CD4-positive, CD25-positive, alpha-beta regulatory T cell (primary cell): ENCODE data around the gene SUGP2. TPM values are rescaled to one million over a fixed set of nuclear protein-coding genes. Genes with fewer than 3 reads are reported as not detected.
"Not testable (repeated sequence)": the region's sequence is repeated elsewhere in the genome, so short reads cannot be mapped to it uniquely, and the experiment has no call there.

Source experiments
- ATAC-seq, 2 donors: fragments of 150-1000 bp; cut with Tn5 transposase; one replicate each; pipeline ENCODE4 v1.10.0; 2021; ENCODE audit warnings: low read depth in 2 of 2, moderate number of reproducible peaks in 2 of 2, moderate library complexity in 1 of 2
- DNase-seq, 3 donors: peaks; one replicate each; pipeline versions ENCODE4 v3.0.0 to v3.0.0-alpha.2; 2012 to 2022; ENCODE audit warnings: mixed read lengths in 1 of 3
- H3K27ac ChIP-seq: one replicate; pipeline ENCODE4 v1.7.0; 2013; ENCODE audit warnings: mild to moderate bottlenecking, low read length; ENCODE audit not compliant: insufficient read depth, poor library complexity, severe bottlenecking
- H3K27me3 ChIP-seq: one replicate; pipeline ENCODE4 v1.7.0; 2013; ENCODE audit warnings: low read length; ENCODE audit not compliant: control insufficient read depth, insufficient read depth
- H3K36me3 ChIP-seq: one replicate; pipeline ENCODE4 v1.7.0; 2013; ENCODE audit warnings: mild to moderate bottlenecking, low read length, moderate library complexity; ENCODE audit not compliant: control insufficient read depth, insufficient read depth
- H3K4me1 ChIP-seq: 2 replicates; pipeline ENCODE4 v1.7.0; 2013; ENCODE audit warnings: mild to moderate bottlenecking, low read length; ENCODE audit not compliant: insufficient read depth, control insufficient read depth, poor library complexity, severe bottlenecking
- H3K4me3 ChIP-seq: one replicate; pipeline ENCODE4 v1.7.0; 2013; ENCODE audit warnings: low read depth, mild to moderate bottlenecking, low read length, moderate library complexity
- H3K9me3 ChIP-seq, 2 experiments: 1 replicate in 1 of 2; 2 replicates in 1 of 2; pipeline ENCODE4 v1.7.0; 2013; ENCODE audit warnings: low read length in 2 of 2, mild to moderate bottlenecking in 1 of 2, moderate library complexity in 1 of 2; ENCODE audit not compliant: control insufficient read depth in 2 of 2
- H3K27ac Mint-ChIP-seq, 3 donors: one replicate each; pipeline ENCODE4 v1.8.0; 2020 to 2022; ENCODE audit warnings: mild to moderate bottlenecking in 3 of 3, mixed read lengths in 3 of 3, moderate library complexity in 2 of 3
- H3K27me3 Mint-ChIP-seq: one replicate; pipeline ENCODE4 v1.8.0; 2022; ENCODE audit warnings: mild to moderate bottlenecking, mixed read lengths
- H3K36me3 Mint-ChIP-seq: one replicate; pipeline ENCODE4 v1.8.0; 2020; ENCODE audit warnings: mixed read lengths
- H3K4me1 Mint-ChIP-seq, 4 donors: one replicate each; pipeline ENCODE4 v1.8.0; 2020 to 2022; ENCODE audit warnings: mixed read lengths in 4 of 4, mild to moderate bottlenecking in 1 of 4
- H3K4me3 Mint-ChIP-seq, 4 donors: one replicate each; pipeline ENCODE4 v1.8.0; 2020 to 2022; ENCODE audit warnings: mild to moderate bottlenecking in 4 of 4, mixed read lengths in 4 of 4, moderate library complexity in 3 of 4
- H3K9me3 Mint-ChIP-seq, 7 donors: one replicate each; pipeline ENCODE4 v1.8.0; 2020 to 2022; ENCODE audit warnings: mixed read lengths in 7 of 7, mild to moderate bottlenecking in 3 of 7, moderate library complexity in 2 of 7
- polyA plus RNA-seq, 4 donors: library from polyadenylated mRNA; unstranded; fragments of 300-500 nt; fragmentation: Illumina TruSeq; gene quantifications; one replicate each; pipeline ENCODE4 v1.2.3, GENCODE V29; 2021
- total RNA-seq: library from RNA; stranded (reverse); gene quantifications from one replicate; pipeline ENCODE4 v1.2.3, GENCODE V29; 2022

Gene SUGP2
- total and polyA plus RNA-seq, 5 donors from 2014 or later: 6.2 to 131 (median 8.2) TPM

GRCh38 chr19:19026299-19026971 lies 6.9 kb downstream of the SUGP2 start:
- Mint-ChIP-seq H3K4me3 (peak overlapping the region in 1 of 4 donors; percentile 80), H3K4me1 (peaks cover 0 to 50% (median 28%) of the 10 kb centered on the region in 4 donors), H3K36me3 (peaks cover 44% of the 10 kb centered on the region), H3K27me3 (no peaks in the 10 kb centered on the region), H3K27ac (peak overlapping the region in 1 of 3 donors; percentile 85), H3K9me3 (no peaks in the 10 kb centered on the region)
- Histone ChIP-seq H3K27me3 (no peaks in the 10 kb centered on the region), H3K4me3 (no peak overlapping the region), H3K9me3 (no peaks in the 10 kb centered on the region), H3K27ac (no peak overlapping the region), H3K36me3 (peaks cover 68% of the 10 kb centered on the region), H3K4me1 (peaks cover 7% of the 10 kb centered on the region)
- no peak for ATAC-seq
- DNase-seq: no peak

DNA sequence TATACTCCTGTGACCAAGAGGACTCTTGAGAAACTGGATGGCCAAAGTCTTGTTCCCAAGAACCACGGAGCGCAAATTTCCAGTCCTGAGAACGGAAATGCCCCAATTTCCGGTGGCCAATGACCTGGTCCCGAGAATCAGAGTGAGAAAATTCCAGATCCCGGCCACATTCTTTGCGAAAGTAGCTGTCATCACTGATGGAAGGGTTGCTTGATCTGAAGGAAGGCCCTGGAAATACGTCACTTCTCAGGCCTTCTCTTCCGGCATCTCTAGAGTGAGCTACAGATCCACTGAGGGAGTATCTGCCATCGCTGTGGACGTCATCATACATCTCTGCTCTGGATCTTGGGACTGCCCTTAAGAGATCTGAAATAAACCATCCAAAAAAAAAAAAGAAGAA lies 7.5 kb downstream of the SUGP2 start:
- no peak overlapping the region for H3K4me3 ChIP-seq
- DNase-seq (no peak), ATAC-seq (no peak)
- Mint-ChIP-seq H3K27ac (peak overlapping the region in 1 of 3 donors; percentile 85), H3K4me3 (peak overlapping the region in 1 of 4 donors; percentile 80), H3K4me1 (peaks cover 0 to 51% (median 26%) of the 10 kb centered on the region in 4 donors), H3K36me3 (peaks cover 49% of the 10 kb centered on the region), H3K9me3 (peaks cover 0 to 1% (median 0%) of the 10 kb centered on the region in 7 donors), H3K27me3 (no peaks in the 10 kb centered on the region)
- H3K36me3 ChIP-seq: peaks cover 69% of the 10 kb centered on the region
- H3K27ac ChIP-seq: no peak overlapping the region
- peaks cover 7% of the 10 kb centered on the region for H3K4me1 ChIP-seq
- no peaks in the 10 kb centered on the region for H3K9me3 ChIP-seq
- H3K27me3 ChIP-seq: no peaks in the 10 kb centered on the region

GRCh38 chr19:19023376-19023775 lies 9.9 kb downstream of the SUGP2 start:
- H3K27ac ChIP-seq, H3K4me3 Mint-ChIP-seq, H3K4me3 ChIP-seq, H3K4me1 ChIP-seq, H3K9me3 ChIP-seq, DNase-seq, H3K9me3 Mint-ChIP-seq, ATAC-seq, H3K27me3 ChIP-seq, H3K27ac Mint-ChIP-seq, H3K27me3 Mint-ChIP-seq: not testable (repeated sequence)
- Mint-ChIP-seq H3K36me3 (peaks cover 50% of the 10 kb centered on the region), H3K4me1 (peaks cover 0 to 46% (median 23%) of the 10 kb centered on the region in 4 donors)
- H3K36me3 ChIP-seq: peaks cover 66% of the 10 kb centered on the region

- Histone ChIP-seq H3K9me3 (no peaks in the 10 kb centered on the region), H3K36me3 (peaks cover 65% of the 10 kb centered on the region), H3K4me3 (no peak overlapping the region), H3K4me1 (peaks cover 7% of the 10 kb centered on the region), H3K27ac (no peak overlapping the region), H3K27me3 (no peaks in the 10 kb centered on the region)
- peaks cover 0 to 1% (median 0%) of the 10 kb centered on the region in 7 donors for H3K9me3 Mint-ChIP-seq
- peaks cover 43% of the 10 kb centered on the region for H3K36me3 Mint-ChIP-seq
- ATAC-seq (no peak), DNase-seq (no peak)
- H3K27ac Mint-ChIP-seq: peak overlapping the region in 2 of 3 donors; percentile 34 to 86
- no peaks in the 10 kb centered on the region for H3K27me3 Mint-ChIP-seq
- peaks cover 0 to 41% (median 23%) of the 10 kb centered on the region in 4 donors for H3K4me1 Mint-ChIP-seq
- peak overlapping the region in 2 of 4 donors; percentile 36 to 45 for H3K4me3 Mint-ChIP-seq
These were observed 10.8 kb downstream of the SUGP2 start for GRCh38 chr19:19022380-19022961.

GRCh38 chr19:19021115-19021514 lies 12.2 kb downstream of the SUGP2 start:
- peaks cover 7% of the 10 kb centered on the region for H3K4me1 ChIP-seq
- ATAC-seq: no peak
- no peaks in the 10 kb centered on the region for H3K9me3 ChIP-seq
- Mint-ChIP-seq H3K9me3 (peaks cover 0 to 1% (median 0%) of the 10 kb centered on the region in 7 donors), H3K4me1 (peaks cover 0 to 28% (median 20%) of the 10 kb centered on the region in 4 donors), H3K36me3 (peaks cover 41% of the 10 kb centered on the region), H3K27ac (peak overlapping the region in 1 of 3 donors; percentile 86), H3K27me3 (no peaks in the 10 kb centered on the region), H3K4me3 (no peak overlapping the region)
- H3K27me3 ChIP-seq: no peaks in the 10 kb centered on the region
- no peak overlapping the region for H3K4me3 ChIP-seq
- peaks cover 65% of the 10 kb centered on the region for H3K36me3 ChIP-seq
- no peak overlapping the region for H3K27ac ChIP-seq
- DNase-seq: no peak

DNA sequence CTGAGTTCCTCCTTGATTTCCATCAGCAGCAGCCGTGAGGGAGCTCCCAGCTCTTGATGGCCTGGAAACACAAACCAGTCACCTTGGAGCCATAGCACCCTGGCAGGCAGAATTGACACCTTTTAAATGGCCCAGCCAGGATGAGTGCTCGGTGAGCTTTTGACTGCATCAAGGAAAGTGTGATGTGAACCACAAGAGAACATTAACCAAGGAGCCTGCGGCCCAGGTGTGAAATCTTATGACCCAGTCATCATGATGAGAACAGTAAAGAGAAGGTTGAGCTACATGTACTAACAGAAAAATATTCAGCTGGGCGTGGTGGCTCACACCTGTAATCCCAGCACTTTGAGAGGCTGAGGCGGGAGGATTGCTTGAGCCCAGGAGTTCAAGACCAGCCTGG lies 22.8 kb downstream of the SUGP2 start:
- H3K4me3 ChIP-seq: no peak overlapping the region
- H3K36me3 ChIP-seq: peaks cover 67% of the 10 kb centered on the region
- H3K27me3 Mint-ChIP-seq: no peaks in the 10 kb centered on the region
- no peaks in the 10 kb centered on the region for H3K27me3 ChIP-seq
- no peak for ATAC-seq
- H3K4me1 ChIP-seq: no peaks in the 10 kb centered on the region
- no peak overlapping the region for H3K4me3 Mint-ChIP-seq
- H3K9me3 ChIP-seq: no peaks in the 10 kb centered on the region
- peaks cover 37% of the 10 kb centered on the region for H3K36me3 Mint-ChIP-seq
- no peak for DNase-seq
- peaks cover 0 to under 1% (median 0%) of the 10 kb centered on the region in 4 donors for H3K4me1 Mint-ChIP-seq
- H3K27ac Mint-ChIP-seq: no peak overlapping the region
- H3K27ac ChIP-seq: no peak overlapping the region
- no peaks in the 10 kb centered on the region for H3K9me3 Mint-ChIP-seq

- Mint-ChIP-seq H3K9me3 (no peaks in the 10 kb centered on the region), H3K36me3 (peaks cover 40% of the 10 kb centered on the region), H3K4me3 (no peak overlapping the region), H3K4me1 (no peaks in the 10 kb centered on the region), H3K27ac (peak overlapping the region in 1 of 3 donors; percentile 33), H3K27me3 (no peaks in the 10 kb centered on the region)
- Histone ChIP-seq H3K36me3 (peaks cover 73% of the 10 kb centered on the region), H3K4me1 (no peaks in the 10 kb centered on the region), H3K27ac (no peak overlapping the region), H3K27me3 (no peaks in the 10 kb centered on the region), H3K4me3 (no peak overlapping the region), H3K9me3 (no peaks in the 10 kb centered on the region)
- DNase-seq (no peak), ATAC-seq (no peak)
These were observed 23.4 kb downstream of the SUGP2 start for GRCh38 chr19:19009951-19010350.
